ENCODE data around the gene PTER. TPM values are rescaled to one million over a fixed set of nuclear protein-coding genes. Genes with fewer than 3 reads are reported as not detected.

PTER gene
- total and polyA plus RNA-seq, 3 experiments from 2014 or later: 18.3 to 26.0 (median 24.1) TPM

- H3K27ac Mint-ChIP-seq: no peak overlapping the region
- no peak overlapping the region for H3K4me3 Mint-ChIP-seq
- no peaks in the 10 kb centered on the region for H3K36me3 ChIP-seq (ENCODE audit: insufficient read depth, low read length)
- H3K27me3 ChIP-seq (ENCODE audit: insufficient read depth, low read length, poor library complexity, severe bottlenecking): no peaks in the 10 kb centered on the region
- peaks cover 0 to 54% (median 10%) of the 10 kb centered on the region in 3 donors for H3K36me3 Mint-ChIP-seq
- H3K9me3 ChIP-seq (ENCODE audit: low read length): no peaks in the 10 kb centered on the region
- H3K27me3 Mint-ChIP-seq: no peaks in the 10 kb centered on the region
- no peak overlapping the region for H3K27ac ChIP-seq (ENCODE audit: low read depth, low read length)
- H3K4me3 ChIP-seq (ENCODE audit: low read length): no peak overlapping the region
- peaks cover 4% of the 10 kb centered on the region for H3K4me1 ChIP-seq (ENCODE audit: insufficient read depth, low read length)
- H3K4me1 Mint-ChIP-seq: peaks cover 28 to 50% (median 47%) of the 10 kb centered on the region in 3 donors
- DNase-seq: no peak
- H3K9me3 Mint-ChIP-seq: no peaks in the 10 kb centered on the region
- ChIA-PET CTCF (interaction anchor here (1.1 to 1.4 kb wide), 2 partner anchors 10 to 16 kb away, joined by 3 to 4 read pairs; no protein-coding TSS in a partner anchor), POLR2A (interaction anchor here (0.7 kb wide), 1 partner anchor 336 kb away, joined by 4 read pairs; no protein-coding TSS in a partner anchor)
Measured at GRCh38 chr10:16445770-16446469, 9.1 kb downstream of the PTER start.

- H3K4me3 ChIP-seq (ENCODE audit: low read length): no peak overlapping the region
- H3K4me1 Mint-ChIP-seq: peaks cover 21 to 36% (median 31%) of the 10 kb centered on the region in 3 donors
- POLR2A ChIA-PET: no interaction called here
- peaks cover 3% of the 10 kb centered on the region for H3K4me1 ChIP-seq (ENCODE audit: insufficient read depth, low read length)
- no peak overlapping the region for H3K27ac ChIP-seq (ENCODE audit: low read depth, low read length)
- H3K4me3 Mint-ChIP-seq: no peak overlapping the region
- H3K27ac Mint-ChIP-seq: no peak overlapping the region
- CTCF ChIA-PET: interaction anchor here (1.4 kb wide), 1 partner anchor 21 kb away, joined by 3 read pairs; no protein-coding TSS in a partner anchor
- H3K27me3 Mint-ChIP-seq: no peaks in the 10 kb centered on the region
- H3K9me3 ChIP-seq (ENCODE audit: low read length): no peaks in the 10 kb centered on the region
- H3K36me3 Mint-ChIP-seq: peaks cover 0 to 37% (median 6%) of the 10 kb centered on the region in 3 donors
- no peak for DNase-seq
- H3K9me3 Mint-ChIP-seq: no peaks in the 10 kb centered on the region
- H3K36me3 ChIP-seq (ENCODE audit: insufficient read depth, low read length): no peaks in the 10 kb centered on the region
- no peaks in the 10 kb centered on the region for H3K27me3 ChIP-seq (ENCODE audit: insufficient read depth, low read length, poor library complexity, severe bottlenecking)
Measured at GRCh38 chr10:16449454-16449853, 12.6 kb downstream of the PTER start.

GRCh38 chr10:16458166-16458955 is 21.6 kb downstream of the PTER start:
- Histone ChIP-seq H3K4me1 (ENCODE audit: insufficient read depth, low read length) (no peaks in the 10 kb centered on the region), H3K4me3 (ENCODE audit: low read length) (no peak overlapping the region), H3K27me3 (ENCODE audit: insufficient read depth, low read length, poor library complexity, severe bottlenecking) (no peaks in the 10 kb centered on the region), H3K36me3 (ENCODE audit: insufficient read depth, low read length) (no peaks in the 10 kb centered on the region), H3K9me3 (ENCODE audit: low read length) (no peaks in the 10 kb centered on the region), H3K27ac (ENCODE audit: low read depth, low read length) (no peak overlapping the region)
- no peak for DNase-seq
- Mint-ChIP-seq H3K9me3 (no peaks in the 10 kb centered on the region), H3K4me1 (peaks cover 23 to 34% (median 29%) of the 10 kb centered on the region in 3 donors), H3K4me3 (no peak overlapping the region), H3K27ac (peak overlapping the region in 1 of 8 donors; percentile 3), H3K36me3 (peaks cover 4 to 22% (median 4%) of the 10 kb centered on the region in 3 donors), H3K27me3 (no peaks in the 10 kb centered on the region)
- ChIA-PET POLR2A (no interaction called here), CTCF (no interaction called here)

GRCh38 chr10:16459423-16459939 is 22.7 kb downstream of the PTER start:
- no peak overlapping the region for H3K4me3 ChIP-seq (ENCODE audit: low read length)
- H3K4me1 Mint-ChIP-seq: peaks cover 22 to 39% (median 25%) of the 10 kb centered on the region in 3 donors
- no peaks in the 10 kb centered on the region for H3K27me3 Mint-ChIP-seq
- no peaks in the 10 kb centered on the region for H3K9me3 ChIP-seq (ENCODE audit: low read length)
- ChIA-PET POLR2A (no interaction called here), CTCF (no interaction called here)
- DNase-seq: no peak
- H3K4me1 ChIP-seq (ENCODE audit: insufficient read depth, low read length): no peaks in the 10 kb centered on the region
- peak overlapping the region in 1 of 8 donors; percentile 65 for H3K27ac Mint-ChIP-seq
- H3K36me3 Mint-ChIP-seq: peaks cover 10 to 31% (median 11%) of the 10 kb centered on the region in 3 donors
- H3K27ac ChIP-seq (ENCODE audit: low read depth, low read length): no peak overlapping the region
- no peak overlapping the region for H3K4me3 Mint-ChIP-seq
- H3K36me3 ChIP-seq (ENCODE audit: insufficient read depth, low read length): no peaks in the 10 kb centered on the region
- no peaks in the 10 kb centered on the region for H3K27me3 ChIP-seq (ENCODE audit: insufficient read depth, low read length, poor library complexity, severe bottlenecking)
- no peaks in the 10 kb centered on the region for H3K9me3 Mint-ChIP-seq

GRCh38 chr10:16466001-16466400 is 29.2 kb downstream of the PTER start:
- no peak overlapping the region for H3K4me3 ChIP-seq (ENCODE audit: low read length)
- no peak for DNase-seq
- Mint-ChIP-seq H3K27ac (peak overlapping the region in 1 of 8 donors; percentile 68), H3K4me3 (no peak overlapping the region), H3K4me1 (peaks cover 24 to 42% (median 26%) of the 10 kb centered on the region in 3 donors), H3K9me3 (no peaks in the 10 kb centered on the region), H3K36me3 (peaks cover 22 to 37% (median 23%) of the 10 kb centered on the region in 3 donors), H3K27me3 (peaks cover 0 to 2% of the 10 kb centered on the region in 2 donors)
- H3K36me3 ChIP-seq (ENCODE audit: insufficient read depth, low read length): no peaks in the 10 kb centered on the region
- H3K27me3 ChIP-seq (ENCODE audit: insufficient read depth, low read length, poor library complexity, severe bottlenecking): no peaks in the 10 kb centered on the region
- no peaks in the 10 kb centered on the region for H3K9me3 ChIP-seq (ENCODE audit: low read length)
- POLR2A ChIA-PET: no interaction called here
- CTCF ChIA-PET: no interaction called here
- no peaks in the 10 kb centered on the region for H3K4me1 ChIP-seq (ENCODE audit: insufficient read depth, low read length)
- H3K27ac ChIP-seq (ENCODE audit: low read depth, low read length): no peak overlapping the region

- DNase-seq: peak in 1 of 5 donors; percentile 11
- Mint-ChIP-seq H3K36me3 (peaks cover 9 to 26% (median 16%) of the 10 kb centered on the region in 3 donors), H3K4me1 (peaks cover 25 to 40% (median 33%) of the 10 kb centered on the region in 3 donors), H3K27ac (peak overlapping the region in 7 of 8 donors; percentile 4 to 79 (median 36)), H3K4me3 (peak overlapping the region in 3 of 7 donors; percentile 39 to 51 (median 48)), H3K27me3 (peaks cover 0 to 2% of the 10 kb centered on the region in 2 donors), H3K9me3 (no peaks in the 10 kb centered on the region)
- Histone ChIP-seq H3K4me3 (ENCODE audit: low read length) (no peak overlapping the region), H3K27me3 (ENCODE audit: insufficient read depth, low read length, poor library complexity, severe bottlenecking) (no peaks in the 10 kb centered on the region), H3K36me3 (ENCODE audit: insufficient read depth, low read length) (no peaks in the 10 kb centered on the region), H3K27ac (ENCODE audit: low read depth, low read length) (no peak overlapping the region), H3K4me1 (ENCODE audit: insufficient read depth, low read length) (no peaks in the 10 kb centered on the region), H3K9me3 (ENCODE audit: low read length) (no peaks in the 10 kb centered on the region)
- ChIA-PET POLR2A (no interaction called here), CTCF (no interaction called here)
Measured at GRCh38 chr10:16470747-16471146, 33.9 kb downstream of the PTER start.

- Histone ChIP-seq H3K9me3 (ENCODE audit: low read length) (no peaks in the 10 kb centered on the region), H3K27me3 (ENCODE audit: insufficient read depth, low read length, poor library complexity, severe bottlenecking) (no peaks in the 10 kb centered on the region), H3K36me3 (ENCODE audit: insufficient read depth, low read length) (no peaks in the 10 kb centered on the region), H3K27ac (ENCODE audit: low read depth, low read length) (no peak overlapping the region), H3K4me1 (ENCODE audit: insufficient read depth, low read length) (no peaks in the 10 kb centered on the region), H3K4me3 (ENCODE audit: low read length) (no peak overlapping the region)
- no peak for DNase-seq
- Mint-ChIP-seq H3K27me3 (peaks cover 0 to 2% of the 10 kb centered on the region in 2 donors), H3K4me1 (peaks cover 20 to 34% (median 25%) of the 10 kb centered on the region in 3 donors), H3K36me3 (peaks cover 7 to 22% (median 14%) of the 10 kb centered on the region in 3 donors), H3K27ac (no peak overlapping the region), H3K4me3 (no peak overlapping the region), H3K9me3 (no peaks in the 10 kb centered on the region)
- ChIA-PET CTCF (no interaction called here), POLR2A (no interaction called here)
Measured at GRCh38 chr10:16472828-16473227, 36.0 kb downstream of the PTER start.

GRCh38 chr10:16477757-16478156 is 40.9 kb downstream of the PTER start:
- POLR2A ChIA-PET: no interaction called here
- no peak overlapping the region for H3K4me3 Mint-ChIP-seq
- H3K36me3 ChIP-seq (ENCODE audit: insufficient read depth, low read length): no peaks in the 10 kb centered on the region
- H3K36me3 Mint-ChIP-seq: peaks cover 0 to 9% (median 2%) of the 10 kb centered on the region in 3 donors
- H3K27me3 Mint-ChIP-seq: no peaks in the 10 kb centered on the region
- no peaks in the 10 kb centered on the region for H3K9me3 ChIP-seq (ENCODE audit: low read length)
- no peak overlapping the region for H3K27ac Mint-ChIP-seq
- H3K27me3 ChIP-seq (ENCODE audit: insufficient read depth, low read length, poor library complexity, severe bottlenecking): no peaks in the 10 kb centered on the region
- no peak overlapping the region for H3K4me3 ChIP-seq (ENCODE audit: low read length)
- H3K27ac ChIP-seq (ENCODE audit: low read depth, low read length): no peak overlapping the region
- H3K4me1 Mint-ChIP-seq: peaks cover 8 to 11% (median 9%) of the 10 kb centered on the region in 3 donors
- H3K9me3 Mint-ChIP-seq: no peaks in the 10 kb centered on the region
- no peaks in the 10 kb centered on the region for H3K4me1 ChIP-seq (ENCODE audit: insufficient read depth, low read length)
- CTCF ChIA-PET: no interaction called here
- no peak for DNase-seq
